GM19438 (cell line): ENCODE measurements around the gene ABCC9.
"Not testable (repeated sequence)": the region's sequence is repeated elsewhere in the genome, so short reads cannot be mapped to it uniquely, and the experiment has no call there.

Source experiments
- ATAC-seq: cut with Tn5 transposase; IDR thresholded peaks from one replicate; pipeline ENCODE4 v1.9.1; 2021; ENCODE audit warnings: low read depth; ENCODE audit not compliant: unreplicated experiment

Gene ABCC9

GRCh38 chr12:21823581-21823980 lies 117.6 kb downstream of the ABCC9 start:
- no peak for ATAC-seq

DNA sequence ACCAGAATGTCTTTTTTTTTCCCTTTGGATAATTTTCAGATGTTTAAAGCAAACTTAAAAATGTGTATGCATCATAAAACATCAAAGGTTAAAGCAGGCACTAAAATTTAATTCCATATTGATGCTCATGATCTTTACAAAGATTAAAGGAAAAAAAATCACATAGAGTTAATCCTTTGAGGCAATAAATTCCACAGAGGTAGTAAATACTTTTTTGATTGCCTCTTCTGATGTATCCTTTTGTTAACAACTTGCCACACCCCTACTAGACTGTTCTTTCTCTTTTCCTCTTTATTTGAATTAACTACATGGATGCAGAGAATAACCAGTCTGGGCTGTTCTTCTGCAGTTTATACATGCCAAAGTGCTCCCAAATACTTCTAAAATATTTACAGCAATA lies 121.5 kb downstream of the ABCC9 start:
- ATAC-seq, result no peak

GRCh38 chr12:21819236-21819635 lies 122.0 kb downstream of the ABCC9 start:
- no peak for ATAC-seq

- no peak for ATAC-seq
Observed at GRCh38 chr12:21818627-21819026, 122.6 kb downstream of the ABCC9 start.

- ATAC-seq, result no peak
Observed at GRCh38 chr12:21815306-21816062, 125.7 kb downstream of the ABCC9 start.

DNA sequence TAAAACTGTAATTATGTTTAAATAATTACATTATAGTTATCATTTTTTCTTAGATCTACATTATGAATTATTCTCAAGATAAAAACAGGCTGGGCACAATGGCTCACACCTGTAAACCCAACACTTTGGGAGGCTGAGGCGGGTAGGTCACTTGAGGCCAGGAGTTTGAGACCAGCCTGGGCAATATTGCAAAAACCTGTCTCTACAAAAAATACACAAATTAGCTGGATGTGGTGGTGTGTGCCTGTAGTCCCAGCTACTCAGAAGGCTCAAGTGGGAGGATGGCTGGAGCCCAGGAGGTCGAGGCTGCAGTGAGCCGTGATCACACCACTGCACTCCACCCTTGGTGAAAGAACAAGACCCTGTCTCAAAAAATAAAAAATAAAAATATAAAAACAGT lies 126.4 kb downstream of the ABCC9 start:
- no peak for ATAC-seq

DNA sequence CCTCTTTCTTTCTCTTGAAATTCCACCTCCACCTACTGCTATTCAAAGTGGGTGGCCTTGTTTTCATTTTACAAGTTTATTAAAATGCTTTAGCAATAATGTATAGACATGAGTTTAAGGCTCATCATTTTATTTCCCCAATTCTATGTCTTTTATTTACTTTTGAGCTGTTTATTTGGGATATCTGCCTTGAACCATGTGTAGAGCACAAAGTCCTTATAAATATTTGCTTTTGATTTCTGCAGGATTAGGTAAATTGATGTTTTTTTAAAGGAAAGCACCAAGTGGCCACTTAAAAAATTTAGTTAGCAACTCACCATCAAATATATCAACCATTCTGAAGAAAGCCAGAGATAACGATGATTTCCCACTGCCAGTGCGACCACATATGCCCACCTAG lies 126.9 kb downstream of the ABCC9 start:
- no peak for ATAC-seq

GRCh38 chr12:21813751-21814150 lies 127.5 kb downstream of the ABCC9 start:
- ATAC-seq, result no peak

DNA sequence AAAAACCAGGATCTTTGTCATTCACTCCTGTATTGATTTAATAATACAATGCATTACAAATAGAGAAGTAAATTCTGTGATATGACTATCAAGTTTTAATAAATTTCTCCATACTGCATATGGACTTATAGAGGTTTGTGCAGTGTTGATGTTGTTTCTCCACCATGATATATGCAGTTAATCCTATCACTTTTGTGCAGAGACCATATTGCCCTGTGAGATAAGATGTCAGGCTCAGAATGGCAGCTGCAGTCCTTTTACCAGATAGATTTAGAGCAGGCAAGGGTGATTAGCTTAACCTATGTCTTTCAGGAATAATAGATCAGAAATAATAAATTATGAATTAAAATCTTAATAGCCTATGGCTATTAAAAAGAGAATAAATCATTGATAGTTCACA lies 128.1 kb downstream of the ABCC9 start:
- no peak for ATAC-seq

- not testable (repeated sequence) for ATAC-seq
Observed at GRCh38 chr12:21812340-21812739, 128.9 kb downstream of the ABCC9 start.

DNA sequence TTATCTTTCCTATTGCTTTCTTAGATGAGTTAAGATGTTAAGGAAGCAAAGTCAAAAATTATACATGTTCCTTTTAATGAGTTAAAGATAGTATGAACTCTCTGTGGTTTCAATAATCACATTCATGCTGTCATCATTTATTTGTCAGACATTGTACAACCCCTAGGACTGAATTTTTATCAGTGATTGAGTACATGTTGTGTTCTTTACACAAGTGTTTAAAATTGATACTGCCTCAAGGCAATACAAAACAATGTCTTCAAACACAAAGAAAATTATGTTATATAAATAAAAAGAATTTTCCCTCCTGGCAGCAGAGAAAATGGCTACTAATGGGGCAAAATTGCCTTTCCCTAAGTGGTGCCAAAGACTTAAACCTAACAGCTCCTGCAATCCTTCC lies 132.1 kb downstream of the ABCC9 start:
- no peak for ATAC-seq

- no peak for ATAC-seq
Observed at GRCh38 chr12:21806255-21806654, 135.0 kb downstream of the ABCC9 start.

DNA sequence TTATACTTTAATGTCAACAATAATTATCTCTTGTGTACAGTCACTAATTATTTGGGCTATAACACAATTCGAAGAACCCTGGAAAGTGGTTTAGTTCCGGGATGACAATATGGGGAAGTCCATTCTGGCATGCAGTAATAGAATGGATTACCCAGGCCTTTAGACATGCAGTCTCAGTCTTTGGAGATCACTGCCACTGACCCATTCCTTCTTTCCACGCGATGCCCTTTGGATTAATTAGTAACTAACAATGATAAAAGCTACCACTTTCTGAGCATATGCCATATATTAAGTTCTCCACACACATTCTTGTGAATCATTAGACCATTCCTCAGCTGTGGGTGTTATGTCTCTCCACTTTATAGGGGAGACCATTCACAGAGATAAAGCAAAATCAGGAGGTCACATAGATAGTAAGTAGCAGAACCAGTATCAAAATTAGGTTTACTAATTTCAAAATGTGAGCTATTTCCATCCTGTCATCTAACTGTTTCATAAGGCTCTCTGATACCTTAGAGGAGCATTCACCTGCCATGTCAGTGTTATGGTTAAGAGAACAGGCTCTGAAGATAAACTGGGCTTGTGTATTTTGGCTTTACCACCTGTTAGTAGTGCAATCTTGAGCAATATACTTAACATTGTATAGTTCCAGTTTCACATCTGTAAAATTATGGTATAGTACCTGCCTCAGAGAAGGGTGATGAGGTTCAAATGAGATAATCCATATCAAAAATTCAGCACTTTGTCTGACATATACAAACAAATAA lies 139.5 kb downstream of the ABCC9 start:
- no peak for ATAC-seq

DNA sequence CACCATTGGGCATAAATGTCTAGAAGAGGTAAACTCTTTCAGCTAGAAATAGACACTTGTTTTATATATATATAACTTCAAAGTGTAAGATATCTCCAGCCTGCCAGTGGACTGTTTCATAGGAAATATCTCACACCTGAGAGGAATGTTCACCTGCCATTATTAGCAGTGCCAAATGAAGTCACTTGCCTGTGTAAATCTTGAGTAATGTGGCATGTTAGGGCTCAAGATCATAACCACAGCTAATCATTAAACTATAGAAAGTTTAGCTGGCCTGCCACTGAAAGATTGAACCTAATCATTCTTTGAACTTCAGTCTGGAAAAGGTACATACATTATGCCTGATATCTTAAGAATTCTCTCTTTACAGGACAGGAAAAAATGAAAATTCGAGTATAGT lies 141.2 kb downstream of the ABCC9 start:
- no peak for ATAC-seq

GRCh38 chr12:21797539-21797938 lies 143.7 kb downstream of the ABCC9 start:
- no peak for ATAC-seq

DNA sequence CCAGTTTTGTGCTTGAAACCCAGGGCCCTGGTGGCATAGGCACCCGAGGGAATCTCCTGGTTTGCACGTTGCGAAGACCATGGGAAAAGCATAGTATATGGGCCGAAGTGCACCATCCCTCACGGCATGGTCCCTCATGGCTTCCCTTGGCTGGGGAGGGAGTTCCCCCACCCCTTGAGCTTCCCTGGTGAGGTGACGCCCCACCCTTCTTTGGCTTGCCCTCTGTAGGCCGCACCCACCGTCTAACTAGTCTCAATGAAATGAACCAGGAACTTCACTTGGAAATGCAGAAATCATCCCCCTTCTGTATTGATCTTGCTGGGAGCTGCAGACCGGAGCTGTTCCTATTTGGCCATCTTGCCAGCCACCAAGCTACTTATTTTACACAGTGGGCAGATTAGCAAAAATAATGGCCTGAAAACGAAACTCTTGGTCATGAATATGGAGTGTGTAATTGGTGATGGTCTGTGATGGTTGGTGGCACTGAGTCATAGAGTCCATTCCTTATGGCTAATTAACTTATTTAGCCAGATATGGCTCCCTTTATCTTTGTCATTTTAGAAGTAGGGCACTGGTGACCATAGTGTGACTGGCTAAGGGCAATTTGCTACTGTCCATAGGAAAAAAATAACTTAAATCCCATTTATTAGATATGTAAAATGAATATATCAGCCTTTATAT lies 145.4 kb downstream of the ABCC9 start:
- ATAC-seq, result no peak

DNA sequence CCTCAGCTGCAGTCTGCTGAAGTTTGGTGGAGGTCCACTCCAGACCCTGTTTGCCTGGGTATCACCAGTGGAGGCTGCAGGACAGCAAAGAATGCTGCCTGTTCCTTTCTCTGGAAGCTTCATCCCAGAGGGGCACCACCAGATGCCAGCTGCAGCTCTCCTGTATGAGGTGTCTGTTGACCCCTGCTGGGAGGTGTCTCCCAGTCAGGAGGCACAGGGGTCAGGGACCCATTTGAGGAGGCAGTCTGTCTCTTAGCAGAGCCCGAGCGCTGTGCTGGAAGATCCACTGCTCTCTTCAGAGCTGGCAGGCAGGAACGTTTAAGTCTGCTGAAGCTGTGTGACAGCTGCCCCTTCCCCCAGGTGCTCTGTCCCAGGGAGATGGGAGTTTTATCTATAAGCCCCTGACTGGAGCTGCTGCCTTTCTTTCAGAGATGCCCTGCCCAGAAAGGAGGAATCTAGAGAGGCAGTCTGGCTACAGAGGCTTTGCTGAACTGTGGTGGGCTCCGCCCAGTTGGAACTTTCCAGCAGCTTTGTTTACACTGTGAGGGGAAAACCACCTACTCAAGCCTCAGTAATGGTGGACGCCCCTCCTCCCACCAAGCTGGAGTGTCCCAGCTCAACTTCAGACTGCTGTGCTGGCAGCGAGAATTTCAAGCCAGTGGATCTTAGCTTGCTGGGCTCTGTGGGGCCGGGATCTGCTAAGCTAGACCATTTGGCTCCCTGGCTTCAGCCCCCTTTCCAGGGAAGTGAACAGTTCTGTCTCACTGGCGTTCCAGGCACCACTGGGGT lies 146.2 kb downstream of the ABCC9 start:
- not testable (repeated sequence) for ATAC-seq

- not testable (repeated sequence) for ATAC-seq
Observed at GRCh38 chr12:21789687-21790086, 151.5 kb downstream of the ABCC9 start.

- ATAC-seq, result no peak
Observed at GRCh38 chr12:21788089-21788983, 152.9 kb downstream of the ABCC9 start.

GRCh38 chr12:21786041-21786531 lies 155.1 kb downstream of the ABCC9 start:
- no peak for ATAC-seq
